Stomach (tissue), 4 donors: ENCODE measurements around the gene SULT2B1.

Source experiments
- CTCF ChIP-seq, 7 experiments: fragments of 450-650 bp in 4 of 7; fragments of 200-600 bp in 3 of 7; sonication (generic) in 3 of 7; IDR thresholded peaks; one replicate each; pipeline ENCODE4 v1.5.1; 2016 to 2019; ENCODE audit warnings: antibody characterized with exemption in 7 of 7, control low read depth in 2 of 7, mild to moderate bottlenecking in 1 of 7
- POLR2A ChIP-seq, 4 donors: fragments of 450-650 bp; IDR thresholded peaks; one replicate each; pipeline ENCODE4 v1.6.1; 2016; ENCODE audit warnings: antibody characterized with exemption in 4 of 4, control low read depth in 2 of 4, mild to moderate bottlenecking in 1 of 4, moderate library complexity in 1 of 4
- POLR2AphosphoS5 ChIP-seq, 3 donors: sonication (generic); formaldehyde crosslinking; IDR thresholded peaks; one replicate each; pipeline ENCODE4 v1.6.1; 2016; ENCODE audit warnings: antibody characterized with exemption in 3 of 3

GRCh38 chr19:48547722-48548121 is 4.2 kb upstream of the SULT2B1 start:
- TF ChIP-seq CTCF (IDR thresholded peaks at IDR 0.05) (no peak), POLR2AphosphoS5 (IDR thresholded peaks at IDR 0.05) (no peak), POLR2A (IDR thresholded peaks at IDR 0.05) (no peak)
